GM23338 (cell line): ENCODE results near the gene TRIO. TPM values are rescaled to one million over a fixed set of nuclear protein-coding genes. Genes with fewer than 3 reads are reported as not detected.

Experiments
- ATAC-seq: fragments of 200-7000 bp; cut with Tn5 transposase; 3 replicates; pipeline ENCODE4 v1.9.1; 2020
- DNase-seq: peaks from one replicate; pipeline ENCODE4 v3.0.0-alpha.2; 2015; ENCODE audit warnings: low spot score
- H2AFZ ChIP-seq: fragments of 200-600 bp; sonication (generic); 2 replicates; pipeline ENCODE4 v1.8.0; 2016; ENCODE audit warnings: antibody characterized with exemption, mild to moderate bottlenecking, moderate library complexity
- H3F3A ChIP-seq: fragments of 200-600 bp; sonication (generic); replicated peaks from 2 replicates; pipeline ENCODE4 v1.8.0; 2017; ENCODE audit warnings: antibody characterized with exemption, mixed run types, low read depth
- H3K27ac ChIP-seq: fragments of 200-600 bp; sonication (generic); 2 replicates; pipeline ENCODE4 v1.6.1; 2016; ENCODE audit warnings: low read depth
- H3K27me3 ChIP-seq: fragments of 200-600 bp; sonication (generic); 2 replicates; pipeline ENCODE4 v1.8.0; 2016; ENCODE audit warnings: mild to moderate bottlenecking, mixed run types, moderate library complexity; ENCODE audit not compliant: insufficient read depth
- H3K36me3 ChIP-seq: fragments of 200-600 bp; sonication (generic); 2 replicates; pipeline ENCODE4 v1.8.0; 2016; ENCODE audit warnings: mild to moderate bottlenecking; ENCODE audit not compliant: insufficient read depth
- H3K4me1 ChIP-seq: fragments of 200-600 bp; sonication (generic); 2 replicates; pipeline ENCODE4 v1.8.0; 2016; ENCODE audit warnings: mild to moderate bottlenecking, moderate library complexity; ENCODE audit not compliant: insufficient read depth
- H3K4me2 ChIP-seq: fragments of 200-600 bp; sonication (generic); 2 replicates; pipeline ENCODE4 v1.7.1; 2017; ENCODE audit warnings: mixed run types
- H3K4me3 ChIP-seq: fragments of 200-600 bp; sonication (generic); 2 replicates; pipeline ENCODE4 v1.6.1; 2016; ENCODE audit warnings: mixed run types
- H3K79me2 ChIP-seq: fragments of 200-600 bp; sonication (generic); replicated peaks from 2 replicates; pipeline ENCODE4 v1.8.0; 2017; ENCODE audit warnings: mild to moderate bottlenecking; ENCODE audit not compliant: insufficient read depth
- H3K9me2 ChIP-seq: fragments of 200-600 bp; sonication (generic); 2 replicates; pipeline ENCODE4 v1.8.0; 2017; ENCODE audit not compliant: insufficient read depth
- H4K20me1 ChIP-seq: fragments of 200-600 bp; sonication (generic); replicated peaks from 2 replicates; pipeline ENCODE4 v1.8.0; 2017; ENCODE audit warnings: mild to moderate bottlenecking; ENCODE audit not compliant: insufficient read depth
- H3K27ac Mint-ChIP-seq: 2 replicates; pipeline ENCODE4 v1.8.0; 2020; ENCODE audit warnings: inconsistent platforms, mild to moderate bottlenecking, moderate library complexity, mixed read lengths
- H3K27me3 Mint-ChIP-seq: 3 replicates; pipeline ENCODE4 v1.8.0; 2022; ENCODE audit warnings: low read depth, mild to moderate bottlenecking, moderate library complexity, mixed read lengths, inconsistent platforms; ENCODE audit not compliant: insufficient read depth, poor library complexity
- H3K36me3 Mint-ChIP-seq: 3 replicates; pipeline ENCODE4 v1.8.0; 2021; ENCODE audit warnings: low read depth, mild to moderate bottlenecking, inconsistent platforms, moderate library complexity, mixed read lengths
- H3K4me1 Mint-ChIP-seq: 3 replicates; pipeline ENCODE4 v1.8.0; 2020; ENCODE audit warnings: mild to moderate bottlenecking, inconsistent platforms, mixed read lengths
- H3K4me3 Mint-ChIP-seq: 3 replicates; pipeline ENCODE4 v1.8.0; 2021; ENCODE audit warnings: moderate library complexity, mild to moderate bottlenecking, inconsistent platforms, mixed read lengths
- H3K9me3 Mint-ChIP-seq: 3 replicates; pipeline ENCODE4 v1.8.0; 2020; ENCODE audit warnings: moderate library complexity, mild to moderate bottlenecking, inconsistent platforms, mixed read lengths
- EZH2 ChIP-seq: fragments of 200-600 bp; sonication (generic); IDR thresholded peaks from one replicate; pipeline ENCODE4 v1.8.0; 2017; ENCODE audit warnings: antibody characterized with exemption, mild to moderate bottlenecking, low read depth; ENCODE audit not compliant: unreplicated experiment
- EZH2phosphoT487 ChIP-seq: fragments of 200-600 bp; sonication (generic); IDR thresholded peaks from one replicate; pipeline ENCODE4 v1.8.1; 2018; ENCODE audit warnings: antibody characterized with exemption; ENCODE audit not compliant: unreplicated experiment
- JUNB ChIP-seq: IDR thresholded peaks from one replicate; pipeline ENCODE4 v1.6.1; 2016; ENCODE audit warnings: antibody characterized with exemption; ENCODE audit not compliant: unreplicated experiment
- ZNF462 ChIP-seq: fragments of 250-450 bp; sonication (Bioruptor Pico); IDR thresholded peaks from 2 replicates; pipeline ENCODE4 v1.5.0; 2020; ENCODE audit warnings: mild to moderate bottlenecking, moderate library complexity
- polyA plus RNA-seq: library from polyadenylated mRNA; unstranded; fragments of >200 nt; fragmentation: Nextera tagmentation; extraction: Ambion mirVana; gene quantifications from 2 replicates; pipeline ENCODE4 v1.2.1, GENCODE V29; 2016
- total RNA-seq: library from RNA; depleted of rRNA; stranded (reverse); fragments of >200 nt; shearing (Covaris generic); gene quantifications from 2 replicates; pipeline ENCODE4 v1.2.3, GENCODE V29; 2014

TRIO gene
- total and polyA plus RNA-seq, 2 experiments from 2014 or later = 13.8 to 113 TPM

GRCh38 chr5:14457476-14457875 lies 314.3 kb downstream of the TRIO start (continued):
- TF ChIP-seq ZNF462 (CRISPR knock-in tag) (no peak), JUNB (no peak)

- peaks cover 6% of the 10 kb centered on the region for H3K36me3 ChIP-seq
- TF ChIP-seq EZH2 = no peak
- TF ChIP-seq JUNB = no peak
- TF ChIP-seq EZH2phosphoT487 = no peak
- H3K36me3 Mint-ChIP-seq = peaks cover 49% of the 10 kb centered on the region
- no peak overlapping the region for H3K4me3 ChIP-seq
- H3K4me1 ChIP-seq = no peaks in the 10 kb centered on the region
- H3K9me3 Mint-ChIP-seq = peaks cover 14% of the 10 kb centered on the region; the same call in 2 of the 3 replicates
- H3K27ac Mint-ChIP-seq = no peak overlapping the region
- no peaks in the 10 kb centered on the region for H3K27me3 ChIP-seq
- H2AFZ ChIP-seq = no peak overlapping the region
- H3K9me2 ChIP-seq = no peaks in the 10 kb centered on the region
- no peak overlapping the region for H3K4me2 ChIP-seq
- H3K4me3 Mint-ChIP-seq = no peak overlapping the region
- DNase-seq (no peak), ATAC-seq (no peak)
- 0 out of 2 replicates have a peak, but pooled peaks cover 4% of the 10 kb centered on the region for H3K79me2 ChIP-seq
- H3K4me1 Mint-ChIP-seq = 0 out of 3 replicates have a peak, but pooled peaks cover 4% of the 10 kb centered on the region
- no peaks in the 10 kb centered on the region for H4K20me1 ChIP-seq
- peaks cover 11% of the 10 kb centered on the region for H3K27me3 Mint-ChIP-seq
- no peaks in the 10 kb centered on the region for H3F3A ChIP-seq
- H3K27ac ChIP-seq = no peak overlapping the region
Observed at GRCh38 chr5:14458414-14458813, 315.3 kb downstream of the TRIO start.
